Middle frontal gyrus (tissue), 1 donor: ENCODE data around the gene CDKL5.

Source experiments
- DNase-seq: peaks from one replicate; pipeline ENCODE4 v3.0.0-alpha.2; 2015; ENCODE audit warnings: low spot score; ENCODE audit errors: extremely low spot score

Gene CDKL5

GRCh38 chrX:18455384-18455783, 30.0 kb downstream of the CDKL5 start:
- no peak for DNase-seq

DNA sequence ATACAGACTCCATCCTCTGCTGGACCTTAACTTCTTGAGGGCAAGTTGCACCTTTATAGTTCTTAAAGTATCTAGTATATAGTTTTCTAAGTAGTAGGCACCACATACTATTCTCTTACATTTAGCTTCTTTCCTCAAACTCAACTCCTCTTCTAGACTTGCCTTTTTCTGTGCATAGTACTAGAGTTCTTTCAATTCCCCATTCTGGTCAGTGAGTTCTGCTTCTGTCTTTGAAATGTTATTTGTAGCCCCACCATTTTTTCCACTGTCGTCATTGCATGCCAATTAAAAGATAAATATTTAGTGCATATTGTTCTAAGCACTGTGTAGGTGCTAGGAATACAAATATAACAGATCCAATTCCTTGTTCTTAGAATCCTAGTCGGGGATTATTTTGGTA, 31.6 kb downstream of the CDKL5 start:
- no peak for DNase-seq

DNA sequence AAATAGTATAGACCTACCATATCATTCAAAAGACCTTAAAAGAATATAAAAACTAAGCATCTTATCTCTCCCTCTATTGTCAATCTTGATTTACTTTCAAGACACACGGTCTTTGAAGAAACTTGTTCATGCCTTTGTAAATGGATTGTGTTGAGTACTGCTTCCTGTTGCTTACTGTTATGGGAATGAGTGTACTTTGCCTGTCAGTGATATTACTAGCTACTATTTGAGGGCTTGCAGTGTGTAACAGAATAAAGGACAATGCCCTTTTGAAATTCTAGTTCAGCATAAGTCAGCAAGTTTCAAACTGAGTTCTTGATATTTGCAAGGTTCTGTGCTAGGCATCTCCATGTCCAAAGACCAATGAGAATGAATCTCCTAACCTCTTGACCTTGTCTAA, 36.0 kb downstream of the CDKL5 start:
- DNase-seq = no peak

GRCh38 chrX:18464499-18464898, 39.1 kb downstream of the CDKL5 start:
- no peak for DNase-seq

- no peak for DNase-seq
These were observed 39.6 kb downstream of the CDKL5 start for GRCh38 chrX:18465051-18465450.

GRCh38 chrX:18468599-18468998, 43.2 kb downstream of the CDKL5 start:
- no peak for DNase-seq

DNA sequence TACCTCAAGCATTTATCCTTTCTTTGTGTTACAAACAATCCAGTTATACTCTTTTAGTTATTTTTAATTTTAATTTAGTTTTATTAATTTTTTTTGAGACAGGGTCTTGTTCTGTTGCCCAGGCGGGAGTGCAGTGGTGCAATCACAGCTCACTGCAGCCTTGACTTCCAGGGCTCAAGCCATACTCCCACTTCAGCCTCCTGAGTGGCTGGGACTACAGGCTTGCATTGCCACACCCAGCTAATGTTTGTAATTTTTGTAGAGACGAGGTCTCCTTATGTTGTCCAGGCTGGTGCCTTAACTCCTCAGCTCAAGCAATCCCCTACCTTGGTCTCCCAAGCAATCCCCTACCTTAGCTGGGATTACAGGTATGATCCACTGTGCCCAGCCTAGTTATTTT, 45.9 kb downstream of the CDKL5 start:
- DNase-seq = no peak

- DNase-seq = no peak
These were observed 65.6 kb downstream of the CDKL5 start for GRCh38 chrX:18490806-18491555.

DNA sequence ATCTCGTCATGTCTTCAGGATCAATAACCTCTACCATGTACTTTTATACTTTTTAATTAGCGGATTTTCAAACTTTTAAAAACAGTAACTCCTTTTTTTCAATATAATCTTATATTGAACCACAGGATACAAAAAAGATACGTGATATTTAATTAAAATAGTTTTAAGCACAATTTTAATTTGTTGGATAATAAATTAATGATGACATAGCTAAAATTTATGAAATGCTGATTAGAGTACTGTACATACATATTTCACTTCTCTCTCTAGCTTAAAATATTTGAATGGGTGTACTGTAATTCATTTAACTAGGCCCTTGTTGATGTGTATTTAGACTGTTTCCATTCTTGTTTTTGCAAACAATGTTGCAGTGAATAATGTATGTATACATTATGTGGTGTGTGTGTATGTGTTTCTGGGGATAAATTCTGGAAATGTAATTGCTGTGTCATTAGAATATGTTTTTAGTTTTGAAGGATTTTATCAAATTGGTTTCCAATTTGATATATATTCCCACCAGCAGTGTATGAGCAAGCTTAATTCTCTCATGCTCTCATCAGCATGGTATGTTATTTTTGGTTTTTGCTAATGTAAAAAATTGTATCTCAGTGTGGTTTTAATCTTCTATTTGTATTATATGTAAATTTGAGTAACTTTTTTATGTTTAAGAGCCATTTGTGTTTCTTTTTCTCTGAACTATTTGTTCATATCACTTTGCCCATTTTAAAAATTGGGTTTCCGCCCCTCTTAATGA, 66.4 kb downstream of the CDKL5 start:
- DNase-seq = no peak

DNA sequence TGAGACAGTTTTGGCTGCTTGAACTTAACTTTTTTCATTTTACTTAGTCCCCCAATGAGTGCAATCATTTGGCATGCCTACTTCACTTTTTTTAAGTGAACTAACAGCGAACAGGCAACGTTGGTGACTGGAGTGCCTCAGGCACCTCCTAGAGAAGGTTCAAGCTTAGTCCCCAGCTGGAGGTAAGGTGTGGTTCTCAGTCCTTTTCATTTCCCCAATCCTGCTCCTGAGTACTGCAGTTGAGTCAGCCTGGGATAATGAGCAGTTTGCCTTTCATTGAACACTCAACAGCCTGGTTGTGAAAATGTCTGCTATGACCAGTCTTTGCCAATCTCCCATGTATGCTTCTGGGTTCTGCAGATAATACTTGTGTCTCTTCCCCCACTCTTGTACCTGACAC, 109.5 kb downstream of the CDKL5 start:
- no peak for DNase-seq

DNA sequence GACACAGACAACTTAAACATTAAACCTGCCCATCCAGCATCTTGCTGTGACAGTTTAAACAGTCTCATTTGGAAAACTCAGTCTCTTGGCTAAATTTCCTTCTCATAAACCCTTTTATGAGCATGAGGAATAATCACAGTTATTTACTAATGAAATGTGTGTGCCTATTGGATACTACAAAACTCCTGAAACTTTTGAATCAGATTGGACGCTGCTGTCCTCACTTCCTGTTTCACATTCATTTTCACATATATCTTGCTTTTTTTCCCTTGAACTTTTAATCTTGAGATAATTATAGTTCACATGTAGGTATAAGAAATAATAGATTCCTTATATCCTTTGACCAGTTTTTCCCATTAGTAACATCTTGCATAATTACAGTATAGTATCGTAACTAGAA, 111.7 kb downstream of the CDKL5 start:
- DNase-seq = no peak

GRCh38 chrX:18537524-18537923, 112.1 kb downstream of the CDKL5 start:
- no peak for DNase-seq

DNA sequence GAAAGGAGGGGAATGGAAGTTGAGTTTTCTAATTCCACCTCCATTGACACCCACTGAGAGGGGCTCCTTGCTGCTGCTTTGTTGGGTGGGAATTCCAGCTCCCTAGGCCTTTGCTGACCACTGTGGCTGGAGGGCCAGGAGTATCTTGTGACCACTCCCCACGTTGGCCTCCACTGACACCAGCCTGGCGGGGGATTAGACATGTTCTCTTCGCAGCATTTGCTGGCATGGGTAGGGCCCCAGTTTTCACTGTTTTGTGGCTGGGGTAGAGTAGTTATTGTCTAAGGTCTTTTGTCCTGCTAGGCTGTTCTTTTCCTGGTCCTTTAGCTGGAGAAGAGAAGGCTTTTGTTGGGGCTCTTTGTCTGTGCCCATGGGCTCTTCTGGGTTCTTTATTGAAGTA, 116.7 kb downstream of the CDKL5 start:
- no peak for DNase-seq

DNA sequence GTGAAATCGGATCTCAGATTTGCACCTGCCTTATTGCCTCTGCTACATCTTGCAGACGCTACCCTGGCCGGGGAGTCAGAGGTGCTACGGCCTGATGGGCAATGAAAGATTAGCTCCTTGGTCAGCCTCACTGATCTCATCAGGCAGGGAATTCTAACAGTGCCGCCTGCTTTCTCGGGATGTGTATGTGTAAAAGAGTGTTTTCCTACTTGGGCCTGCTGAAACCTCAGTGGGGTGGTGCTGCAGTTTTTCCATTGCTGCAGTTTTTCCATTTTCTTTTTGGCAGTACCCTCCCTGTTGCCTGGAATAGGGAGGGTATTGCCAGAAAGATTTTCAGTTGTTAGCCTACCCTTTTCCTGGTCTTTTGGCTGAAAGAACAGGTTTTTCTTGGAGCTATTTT, 117.5 kb downstream of the CDKL5 start:
- no peak for DNase-seq

- no peak for DNase-seq
These were observed 118.3 kb downstream of the CDKL5 start for GRCh38 chrX:18543738-18544137.

GRCh38 chrX:18545771-18546170, 120.4 kb downstream of the CDKL5 start:
- no peak for DNase-seq

DNA sequence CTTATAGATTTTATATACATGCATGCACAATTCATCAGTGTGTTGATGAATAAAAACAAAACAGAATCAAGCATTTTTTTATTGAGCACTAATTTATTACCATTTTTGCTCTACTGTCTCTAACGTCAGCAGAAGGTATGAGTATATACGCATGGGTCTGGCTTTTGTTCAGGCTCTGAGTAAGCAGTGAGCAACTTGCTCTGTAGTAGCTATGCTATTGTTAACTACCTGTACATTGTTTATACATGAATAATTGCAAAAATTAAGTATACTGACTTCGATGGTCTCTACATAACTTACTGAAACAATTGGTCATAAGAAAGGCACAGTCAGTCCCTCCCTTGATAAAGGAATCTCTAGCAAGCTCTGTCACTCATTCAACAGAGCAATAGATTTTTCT, 123.6 kb downstream of the CDKL5 start:
- DNase-seq = no peak

GRCh38 chrX:18549643-18550042, 124.2 kb downstream of the CDKL5 start:
- DNase-seq = no peak

DNA sequence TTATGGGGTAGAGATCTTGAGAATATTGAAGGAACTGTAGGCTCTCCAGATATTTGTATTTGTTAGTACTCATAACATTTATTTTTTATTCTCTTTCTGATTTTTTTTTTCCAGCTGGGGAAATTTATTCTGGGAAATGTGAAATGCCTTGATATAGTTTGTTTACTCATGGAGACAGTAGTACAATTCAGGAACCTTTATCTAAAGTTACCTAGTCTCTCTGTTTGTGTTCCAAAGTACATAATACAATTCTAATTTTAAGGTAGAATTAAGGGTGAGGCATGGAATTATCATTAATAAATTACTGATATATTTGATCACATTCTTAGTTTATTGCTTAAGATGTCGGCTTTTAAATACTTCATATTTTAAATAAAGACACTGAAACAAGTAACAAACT, 132.5 kb downstream of the CDKL5 start:
- no peak for DNase-seq

GRCh38 chrX:18558799-18559198, 133.4 kb downstream of the CDKL5 start:
- DNase-seq = no peak

DNA sequence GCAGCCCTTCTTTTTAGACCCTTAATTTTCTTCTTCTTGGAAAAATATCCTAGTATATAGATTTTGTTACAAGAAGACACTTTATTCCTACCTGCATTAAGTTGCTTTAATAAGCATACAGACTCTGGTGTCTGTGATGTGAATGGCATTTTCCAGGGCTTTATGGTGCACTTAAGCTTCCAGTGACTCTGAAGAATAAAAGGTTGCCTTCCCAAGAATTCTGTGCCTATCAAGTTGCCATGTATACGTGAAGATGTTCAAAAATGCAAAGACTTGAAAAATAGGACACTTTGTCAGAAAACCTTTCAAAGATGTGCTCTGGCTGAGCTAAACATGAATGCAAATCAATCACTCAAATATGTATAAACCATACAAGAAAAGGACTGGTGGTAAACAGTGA, 135.6 kb downstream of the CDKL5 start:
- DNase-seq = no peak

GRCh38 chrX:18565727-18566126, 140.3 kb downstream of the CDKL5 start:
- DNase-seq = no peak

DNA sequence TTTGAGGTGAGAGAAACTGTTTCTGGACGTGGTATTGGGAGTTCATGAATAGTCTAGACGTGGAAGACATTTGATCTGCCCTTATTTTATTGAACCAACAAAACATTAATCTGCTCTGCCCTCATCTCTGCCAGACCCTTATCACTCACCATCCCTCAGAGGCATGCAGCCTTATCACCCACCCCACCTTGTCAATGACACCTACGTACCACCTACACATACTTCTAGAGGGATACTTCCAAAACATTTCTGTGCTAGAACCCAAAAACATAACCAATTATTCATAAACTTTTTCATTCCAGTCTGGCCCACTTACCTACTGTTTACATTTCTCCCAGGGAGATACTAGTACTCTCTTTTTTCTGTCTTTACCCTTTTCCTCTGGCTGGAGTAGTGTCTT, 141.3 kb downstream of the CDKL5 start:
- DNase-seq = no peak
